Measurements from ENCODE around the gene NEBL. TPM values are rescaled to one million over a fixed set of nuclear protein-coding genes. Genes with fewer than 3 reads are reported as not detected.

Gene NEBL
- total RNA-seq, 1 donor = under 0.01 TPM

DNA sequence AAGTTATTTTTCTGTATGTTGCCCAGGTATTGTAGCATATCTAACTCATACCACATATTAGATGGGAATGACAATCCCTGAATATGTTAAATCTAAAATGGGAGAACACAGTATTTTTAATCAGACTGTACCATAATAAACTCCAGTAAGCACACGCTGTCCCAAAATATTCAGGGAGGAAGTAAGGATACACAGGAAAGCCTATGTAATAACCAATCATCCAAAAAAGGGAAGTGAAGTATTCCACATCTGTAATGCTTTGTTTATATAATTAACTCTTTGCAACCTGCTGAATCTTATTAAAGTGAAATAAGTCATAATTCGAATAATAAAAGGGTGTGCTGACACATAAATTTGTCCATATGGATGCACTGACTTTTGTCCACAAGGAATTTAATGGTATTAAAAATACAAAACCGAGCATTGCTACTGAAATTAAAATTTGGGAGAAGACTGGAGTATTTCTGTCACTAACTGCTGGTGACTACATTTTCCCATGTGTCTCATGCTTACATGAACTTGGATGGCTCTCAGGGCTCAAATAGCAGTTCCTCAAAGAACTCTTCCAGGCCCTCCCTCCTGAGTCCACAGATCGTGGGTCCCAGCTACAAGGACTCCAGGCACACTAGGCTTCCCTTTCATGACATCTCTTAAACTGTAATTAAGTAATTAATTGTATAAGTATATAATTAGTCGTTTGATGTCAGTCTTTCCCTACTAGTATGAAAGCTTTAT lies 120.6 kb downstream of the NEBL start:
- TF ChIP-seq, protein P1, sequence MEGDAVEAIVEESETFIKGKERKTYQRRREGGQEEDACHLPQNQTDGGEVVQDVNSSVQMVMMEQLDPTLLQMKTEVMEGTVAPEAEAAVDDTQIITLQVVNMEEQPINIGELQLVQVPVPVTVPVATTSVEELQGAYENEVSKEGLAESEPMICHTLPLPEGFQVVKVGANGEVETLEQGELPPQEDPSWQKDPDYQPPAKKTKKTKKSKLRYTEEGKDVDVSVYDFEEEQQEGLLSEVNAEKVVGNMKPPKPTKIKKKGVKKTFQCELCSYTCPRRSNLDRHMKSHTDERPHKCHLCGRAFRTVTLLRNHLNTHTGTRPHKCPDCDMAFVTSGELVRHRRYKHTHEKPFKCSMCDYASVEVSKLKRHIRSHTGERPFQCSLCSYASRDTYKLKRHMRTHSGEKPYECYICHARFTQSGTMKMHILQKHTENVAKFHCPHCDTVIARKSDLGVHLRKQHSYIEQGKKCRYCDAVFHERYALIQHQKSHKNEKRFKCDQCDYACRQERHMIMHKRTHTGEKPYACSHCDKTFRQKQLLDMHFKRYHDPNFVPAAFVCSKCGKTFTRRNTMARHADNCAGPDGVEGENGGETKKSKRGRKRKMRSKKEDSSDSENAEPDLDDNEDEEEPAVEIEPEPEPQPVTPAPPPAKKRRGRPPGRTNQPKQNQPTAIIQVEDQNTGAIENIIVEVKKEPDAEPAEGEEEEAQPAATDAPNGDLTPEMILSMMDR (IDR thresholded peaks at IDR 0.05; ENCODE audit: insufficient read depth, low read depth, low read length) = no peak
- DNase-seq (ENCODE audit: low read depth) = no peak
- no peak overlapping the region for H3K4me3 ChIP-seq (ENCODE audit: low read depth, low read length)

DNA sequence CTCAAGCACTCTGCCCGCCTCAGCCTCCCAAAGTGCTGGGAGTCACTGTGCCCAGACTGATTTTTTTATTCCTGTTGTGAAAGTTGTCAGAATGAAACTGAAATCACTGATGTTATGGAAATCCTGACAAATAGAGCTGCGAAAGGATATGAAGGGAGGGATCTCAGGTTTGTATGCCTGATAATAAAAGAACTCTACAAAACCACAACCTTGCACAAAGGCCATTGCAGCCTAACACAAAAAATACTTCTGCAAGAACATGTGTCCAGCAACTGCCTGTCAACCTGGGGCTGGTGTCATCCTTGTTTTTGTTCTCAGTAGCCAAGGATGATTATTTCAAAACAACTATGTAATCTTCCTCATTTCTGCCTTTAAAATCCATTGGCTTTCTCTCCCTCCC lies 126.1 kb downstream of the NEBL start:
- no peak overlapping the region for H3K4me3 ChIP-seq (ENCODE audit: low read depth, low read length)
- DNase-seq (ENCODE audit: low read depth) = no peak
- TF ChIP-seq, protein P1 (IDR thresholded peaks at IDR 0.05; ENCODE audit: insufficient read depth, low read depth, low read length) = no peak

DNA sequence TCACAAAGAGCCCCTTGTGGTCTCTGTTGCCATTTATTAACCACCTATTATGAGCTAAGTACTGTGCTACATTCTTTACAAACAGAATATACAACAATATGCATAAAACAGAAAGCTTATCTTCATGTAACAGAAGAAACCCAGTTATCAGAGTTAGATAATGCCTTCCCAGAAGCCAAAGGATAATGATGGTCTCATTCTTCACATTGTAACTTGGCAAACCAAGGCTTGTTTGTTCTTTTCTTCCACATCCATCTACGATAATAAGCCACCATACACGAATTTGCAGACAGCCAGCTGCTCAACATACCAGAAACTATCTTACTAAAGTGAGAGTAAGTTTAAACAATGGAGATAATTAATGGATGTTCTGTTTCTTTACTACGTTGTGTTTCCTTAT lies 127.6 kb downstream of the NEBL start:
- no peak for DNase-seq (ENCODE audit: low read depth)
- TF ChIP-seq, protein P1 (IDR thresholded peaks at IDR 0.05; ENCODE audit: insufficient read depth, low read depth, low read length) = no peak
- H3K4me3 ChIP-seq (ENCODE audit: low read depth, low read length) = no peak overlapping the region

DNA sequence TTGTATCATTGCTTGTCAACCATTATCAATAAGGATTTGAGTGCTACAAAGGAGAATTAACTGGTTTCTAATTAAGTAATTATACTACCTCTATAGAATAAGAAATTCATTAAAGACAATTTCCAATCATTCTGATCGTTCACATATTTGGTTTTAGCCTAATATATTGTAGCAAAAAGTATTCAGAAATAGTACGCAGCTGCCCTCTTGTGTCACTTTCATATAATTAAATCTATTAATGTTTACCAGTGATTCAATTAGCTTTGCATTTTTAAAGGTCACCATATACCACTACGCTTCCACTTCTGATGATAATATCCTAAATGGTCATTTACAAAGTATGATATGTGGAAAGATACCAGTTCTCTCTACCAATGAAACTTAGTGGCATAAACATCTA lies 128.3 kb downstream of the NEBL start:
- TF ChIP-seq, protein P1 (IDR thresholded peaks at IDR 0.05; ENCODE audit: insufficient read depth, low read depth, low read length) = peak; percentile 4
- DNase-seq (ENCODE audit: low read depth) = peak; percentile 2
- H3K4me3 ChIP-seq (ENCODE audit: low read depth, low read length) = no peak overlapping the region

DNA sequence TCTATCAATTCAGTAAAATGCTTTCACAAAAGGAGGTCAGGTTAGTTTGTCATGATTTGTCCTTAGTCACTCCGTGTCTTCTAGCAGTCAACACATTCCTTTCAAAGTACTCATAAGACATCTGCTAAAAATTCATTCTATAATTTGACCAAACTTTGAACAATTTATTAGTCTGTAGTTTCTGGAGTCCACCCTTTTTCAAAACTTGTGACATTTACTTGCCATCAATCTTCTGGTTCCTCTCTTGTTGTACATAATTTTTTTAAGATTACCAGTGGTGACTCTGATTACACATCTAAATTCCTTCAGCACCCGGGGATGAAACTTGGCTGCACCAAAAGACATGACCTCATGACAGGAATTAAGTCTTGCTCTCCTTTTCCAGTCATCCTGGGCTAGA lies 130.1 kb downstream of the NEBL start:
- TF ChIP-seq, protein P1 (IDR thresholded peaks at IDR 0.05; ENCODE audit: insufficient read depth, low read depth, low read length) = no peak
- peak; percentile 4 for DNase-seq (ENCODE audit: low read depth)
- H3K4me3 ChIP-seq (ENCODE audit: low read depth, low read length) = no peak overlapping the region

DNA sequence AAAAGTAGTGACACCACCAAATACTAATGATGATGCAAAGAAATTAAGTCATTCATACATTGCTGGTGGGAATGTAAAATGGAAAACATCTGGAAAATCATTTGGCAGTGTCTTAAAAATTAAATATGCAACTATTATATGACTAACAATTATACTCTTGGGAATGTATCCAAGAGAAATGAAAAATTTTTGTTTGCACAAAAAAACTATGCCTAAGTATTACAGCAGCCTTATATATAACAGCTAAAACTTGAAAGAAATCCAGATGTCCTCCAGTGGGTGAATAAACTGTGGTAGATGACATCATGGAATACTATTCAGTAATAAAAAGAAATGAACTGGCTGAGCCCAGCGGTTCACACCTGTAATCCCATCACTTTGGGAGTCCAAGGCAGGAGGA lies 132.0 kb downstream of the NEBL start:
- TF ChIP-seq, protein P1 (IDR thresholded peaks at IDR 0.05; ENCODE audit: insufficient read depth, low read depth, low read length) = no peak
- DNase-seq (ENCODE audit: low read depth) = no peak
- no peak overlapping the region for H3K4me3 ChIP-seq (ENCODE audit: low read depth, low read length)

DNA sequence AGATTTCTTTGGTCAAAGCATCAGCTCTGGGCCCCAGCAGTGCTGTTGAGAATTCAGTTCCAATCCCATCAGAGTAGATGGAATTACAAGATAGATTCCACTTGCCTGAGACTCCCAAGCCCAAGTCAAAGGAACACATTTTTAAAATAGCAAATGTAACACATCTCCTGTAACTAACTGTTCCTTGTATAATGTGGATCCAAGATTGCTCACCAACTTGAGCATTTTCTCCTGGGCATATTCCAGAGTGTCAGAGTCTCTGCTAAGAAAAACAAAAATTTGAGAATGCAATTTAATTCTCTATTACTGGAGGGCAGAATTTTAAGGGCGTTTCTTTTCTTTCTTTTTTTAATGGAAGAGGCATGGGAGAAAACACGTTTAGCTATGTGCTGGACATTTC lies 136.7 kb downstream of the NEBL start:
- TF ChIP-seq, protein P1 (IDR thresholded peaks at IDR 0.05; ENCODE audit: insufficient read depth, low read depth, low read length) = no peak
- no peak for DNase-seq (ENCODE audit: low read depth)
- H3K4me3 ChIP-seq (ENCODE audit: low read depth, low read length) = no peak overlapping the region

All from fibroblast of villous mesenchyme (primary cell).